H4 (cell line): ENCODE measurements around the gene HS6ST3. TPM values are rescaled to one million over a fixed set of nuclear protein-coding genes. Genes with fewer than 3 reads are reported as not detected.
"Not testable (repeated sequence)": the region's sequence is repeated elsewhere in the genome, so short reads cannot be mapped to it uniquely, and the experiment has no call there.

Experiments
- DNase-seq: peaks from one replicate; pipeline ENCODE4 v3.0.0-alpha.2; 2015; ENCODE audit warnings: low spot score
- total RNA-seq: library from RNA; depleted of rRNA; stranded (reverse); fragments of >200 nt; shearing (Covaris generic); gene quantifications from 2 replicates; pipeline ENCODE4 v1.2.3, GENCODE V29; 2014

The HS6ST3 gene
- total RNA-seq, 1 experiment from 2014 or later, result 1.6 TPM

GRCh38 chr13:96730676-96731075 lies 640.8 kb downstream of the HS6ST3 start:
- no peak for DNase-seq

DNA sequence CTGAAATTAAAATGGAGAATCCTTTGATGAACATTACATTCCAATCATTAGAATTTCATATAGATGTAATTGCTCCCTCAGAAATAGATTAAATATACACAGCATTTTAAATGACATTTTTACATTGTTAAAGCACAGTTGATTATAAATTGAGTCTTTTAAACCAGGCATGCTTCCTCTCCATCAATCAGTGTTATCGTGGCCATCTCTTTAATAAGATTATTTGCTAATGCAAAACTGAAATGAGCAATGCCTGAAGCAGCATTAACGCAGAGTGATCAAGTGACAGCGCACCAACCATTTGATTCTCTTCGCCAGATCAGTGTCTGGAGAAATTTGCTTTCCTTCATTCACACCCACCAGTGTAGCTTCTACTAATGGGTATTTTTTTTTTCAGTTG lies 644.6 kb downstream of the HS6ST3 start:
- DNase-seq, result no peak

GRCh38 chr13:96741779-96742178 lies 651.9 kb downstream of the HS6ST3 start:
- no peak for DNase-seq

DNA sequence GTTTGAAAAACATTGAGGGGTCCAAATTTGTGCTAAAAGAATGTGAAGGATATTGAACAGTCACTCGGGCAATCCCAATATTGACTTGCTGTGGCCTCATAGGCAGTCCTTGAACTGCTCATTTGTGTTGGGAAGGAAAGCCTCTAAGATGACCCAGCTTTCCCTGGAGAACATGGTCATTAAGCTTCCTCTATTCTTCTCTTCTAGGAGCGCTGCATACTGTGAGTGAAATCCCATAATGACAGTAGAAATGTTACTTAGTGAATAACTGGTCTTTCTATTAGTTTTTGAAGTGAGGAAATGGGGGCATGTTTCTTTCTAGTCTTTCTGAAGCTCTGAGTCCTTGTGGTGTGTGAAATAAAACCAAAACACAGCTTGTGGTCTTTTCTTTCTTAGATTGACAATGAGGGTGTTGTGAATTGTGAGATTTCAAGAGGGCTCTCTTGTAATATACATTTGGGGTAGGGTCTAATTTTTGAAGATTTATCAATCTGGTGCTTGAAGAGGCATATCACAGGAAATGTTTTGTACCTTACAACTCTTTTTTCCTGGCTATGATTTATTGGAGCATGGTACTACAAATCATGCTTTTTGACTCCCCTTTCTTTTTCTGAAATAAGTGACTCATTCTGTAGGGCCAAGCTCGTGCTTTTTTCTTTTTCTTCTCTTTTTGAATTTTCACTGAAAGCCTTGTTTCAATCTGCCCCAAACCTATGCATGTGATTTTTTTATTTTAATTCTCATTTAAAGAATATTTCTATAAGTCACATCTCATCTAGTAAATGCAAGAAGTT lies 653.6 kb downstream of the HS6ST3 start:
- no peak for DNase-seq

- no peak for DNase-seq
These were observed 654.7 kb downstream of the HS6ST3 start for GRCh38 chr13:96744367-96745331.

DNA sequence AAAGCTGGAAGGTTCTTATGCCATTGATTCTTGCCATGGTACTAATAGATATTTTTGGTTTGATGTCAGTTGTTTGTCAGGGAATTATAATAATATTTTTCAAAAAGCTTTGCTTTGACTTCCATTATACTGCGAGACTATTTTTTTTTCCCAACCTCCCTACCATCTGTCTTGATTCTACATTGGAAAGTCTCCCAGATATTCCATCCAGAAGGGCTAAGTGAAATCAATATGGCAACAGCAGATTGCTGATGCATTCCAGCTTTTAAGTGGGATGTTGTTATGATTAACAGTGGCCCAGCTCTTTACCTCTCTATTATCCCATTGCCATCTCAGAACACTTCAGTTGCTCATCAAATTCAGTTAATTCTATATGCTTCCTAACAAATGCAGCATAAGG lies 657.0 kb downstream of the HS6ST3 start:
- DNase-seq, result no peak

GRCh38 chr13:96749825-96750224 lies 659.9 kb downstream of the HS6ST3 start:
- DNase-seq, result no peak

DNA sequence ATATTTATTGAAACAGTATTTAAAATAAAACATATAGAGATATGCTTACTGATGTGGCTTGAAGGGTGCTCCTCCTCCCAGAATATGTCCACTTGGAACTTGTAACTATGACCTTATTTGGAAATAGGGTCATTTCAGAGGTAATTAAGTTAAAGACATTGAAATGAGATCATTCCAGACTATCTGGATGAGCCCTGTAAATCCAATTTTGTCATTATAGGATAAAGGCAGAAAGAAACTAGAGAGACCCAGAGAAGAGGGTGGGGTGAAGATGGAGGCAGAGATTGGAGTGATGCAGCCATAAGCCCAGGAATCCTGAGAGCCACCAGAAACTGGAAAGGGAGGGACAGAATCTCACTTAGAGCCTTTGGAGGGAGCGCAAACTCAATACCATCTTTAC lies 661.2 kb downstream of the HS6ST3 start:
- DNase-seq, result no peak

DNA sequence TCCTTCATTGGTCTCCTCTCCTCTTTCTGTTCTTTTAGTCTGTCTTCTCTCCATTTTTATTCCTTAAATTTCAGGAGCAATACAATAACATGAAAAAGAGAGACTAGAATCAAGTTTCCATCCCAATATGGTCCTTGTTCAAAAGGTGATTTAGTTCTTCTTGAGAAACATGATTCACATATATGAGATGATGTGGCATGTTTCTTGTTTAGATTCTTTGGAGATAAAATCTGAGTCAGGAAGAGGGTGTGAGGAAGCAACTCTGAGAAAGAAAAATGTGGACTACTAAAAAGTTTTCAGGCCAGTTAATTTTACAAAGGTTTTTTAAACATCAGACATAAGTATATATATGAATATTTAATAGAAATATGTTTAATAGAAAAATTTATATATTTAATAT lies 673.0 kb downstream of the HS6ST3 start:
- no peak for DNase-seq

GRCh38 chr13:96766306-96766705 lies 676.4 kb downstream of the HS6ST3 start:
- DNase-seq, result no peak

GRCh38 chr13:96768524-96768923 lies 678.6 kb downstream of the HS6ST3 start:
- no peak for DNase-seq

DNA sequence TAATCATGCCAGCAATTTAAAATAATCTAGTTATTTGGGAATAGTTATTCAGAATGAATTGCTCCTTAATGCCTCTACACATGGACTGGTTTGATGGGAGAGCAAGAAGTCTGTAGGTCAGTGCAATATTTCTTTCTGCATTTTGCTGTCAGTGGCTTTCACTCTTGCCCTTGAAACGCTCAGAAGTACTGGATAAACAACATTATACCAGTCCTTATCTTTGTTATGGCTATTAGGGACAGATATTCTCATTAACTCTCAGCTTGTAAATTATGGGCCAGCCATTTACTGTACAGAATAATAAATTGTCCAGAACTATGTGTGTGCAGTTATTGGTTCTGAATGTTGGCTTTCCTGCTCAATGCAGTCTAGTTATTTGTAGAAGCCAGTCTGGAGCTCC lies 680.0 kb downstream of the HS6ST3 start:
- no peak for DNase-seq

- DNase-seq, result no peak
These were observed 681.8 kb downstream of the HS6ST3 start for GRCh38 chr13:96771486-96772367.

GRCh38 chr13:96772426-96772825 lies 682.5 kb downstream of the HS6ST3 start:
- DNase-seq, result no peak

DNA sequence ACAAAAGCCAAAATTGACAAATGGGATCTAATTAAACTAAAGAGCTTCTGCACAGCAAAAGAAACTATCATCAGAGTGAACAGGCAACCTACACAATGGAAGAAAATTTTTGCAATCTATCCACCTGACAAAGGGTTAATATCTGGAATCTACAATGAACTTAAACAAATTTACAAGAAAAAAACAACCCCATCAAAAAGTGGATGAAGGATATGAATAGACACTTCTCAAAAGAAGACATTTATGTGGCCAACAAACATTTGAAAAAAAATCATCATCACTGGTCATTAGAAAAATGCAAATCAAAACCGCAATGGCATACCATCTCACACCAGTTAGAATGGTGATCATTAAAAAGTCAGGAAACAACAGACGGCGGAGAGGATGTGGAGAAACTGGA lies 688.4 kb downstream of the HS6ST3 start:
- not testable (repeated sequence) for DNase-seq

- DNase-seq, result no peak
These were observed 689.8 kb downstream of the HS6ST3 start for GRCh38 chr13:96779691-96780090.

GRCh38 chr13:96780105-96780504 lies 690.2 kb downstream of the HS6ST3 start:
- DNase-seq, result no peak

- DNase-seq, result no peak
These were observed 691.2 kb downstream of the HS6ST3 start for GRCh38 chr13:96781141-96781540.

DNA sequence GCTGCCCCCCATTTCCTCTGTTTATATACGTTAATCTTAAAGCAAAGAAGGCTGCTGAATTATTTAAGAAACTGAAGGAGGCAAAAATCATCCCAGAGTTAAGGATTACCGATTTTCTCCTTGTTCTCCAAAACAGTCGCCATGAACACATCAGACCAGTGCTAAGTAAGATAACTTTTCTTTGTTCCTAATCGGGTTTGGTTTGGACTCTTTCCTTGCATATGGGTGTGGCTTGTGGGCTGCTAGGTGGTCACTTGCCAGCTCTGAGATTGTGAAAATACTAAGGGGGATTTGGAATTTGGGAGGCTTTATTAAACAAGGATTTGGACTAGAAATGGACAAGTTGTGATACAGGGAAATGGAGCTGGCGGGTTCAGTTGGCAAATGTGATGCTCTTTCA lies 692.3 kb downstream of the HS6ST3 start:
- no peak for DNase-seq

- DNase-seq, result no peak
These were observed 693.1 kb downstream of the HS6ST3 start for GRCh38 chr13:96783057-96783456.

GRCh38 chr13:96783511-96783910 lies 693.6 kb downstream of the HS6ST3 start:
- no peak for DNase-seq

DNA sequence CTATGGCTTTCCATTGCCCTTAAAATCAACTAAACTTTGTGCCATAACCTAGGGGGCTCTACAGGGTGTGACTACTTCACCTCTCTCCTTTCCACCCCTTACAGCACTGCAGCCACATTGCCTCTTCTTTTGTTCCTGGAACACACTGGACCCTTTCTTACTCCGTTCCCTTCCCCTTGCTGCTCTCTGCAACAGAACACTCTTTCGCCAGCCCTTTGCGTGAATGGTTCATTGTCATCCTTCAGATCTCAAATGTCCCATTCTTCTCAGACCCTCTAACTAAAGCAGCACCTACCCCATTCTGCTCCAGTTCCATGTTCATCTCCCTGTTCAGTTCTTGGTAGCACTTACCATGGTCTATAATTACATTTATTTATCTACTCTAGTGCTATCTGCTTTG lies 696.1 kb downstream of the HS6ST3 start:
- DNase-seq, result no peak
